OCI-LY1 (cell line): ENCODE data around the gene PARP15.
"Not testable (repeated sequence)": the region's sequence is repeated elsewhere in the genome, so short reads cannot be mapped to it uniquely, and the experiment has no call there.

Experiments used
- H2AFZ ChIP-seq: fragments of 200-600 bp; sonication (generic), shearing (Covaris generic); 2 replicates; pipeline ENCODE4 v1.6.0; 2014; ENCODE audit warnings: antibody characterized with exemption, mild to moderate bottlenecking, low read length
- H3F3A ChIP-seq: fragments of 200-600 bp; sonication (generic), shearing (Covaris generic); 2 replicates; pipeline ENCODE4 v1.6.0; 2014; ENCODE audit warnings: mild to moderate bottlenecking, antibody characterized with exemption, low read length, moderate library complexity; ENCODE audit not compliant: insufficient read depth
- H3K27ac ChIP-seq: fragments of 200-600 bp; sonication (generic); 2 replicates; pipeline ENCODE4 v1.5.1; 2014; ENCODE audit warnings: low read length, mixed run types, mild to moderate bottlenecking, low read depth; ENCODE audit not compliant: poor library complexity, severe bottlenecking
- H3K27me3 ChIP-seq: fragments of 200-600 bp; sonication (generic); 2 replicates; pipeline ENCODE4 v1.6.0; 2014; ENCODE audit warnings: antibody characterized with exemption, mild to moderate bottlenecking, low read length, moderate library complexity; ENCODE audit not compliant: insufficient read depth
- H3K36me3 ChIP-seq: fragments of 200-600 bp; sonication (generic); 2 replicates; pipeline ENCODE4 v1.6.1; 2014; ENCODE audit warnings: mild to moderate bottlenecking, antibody characterized with exemption, low read length, moderate library complexity, mixed read lengths; ENCODE audit not compliant: insufficient read depth
- H3K4me1 ChIP-seq: fragments of 200-600 bp; sonication (generic); 2 replicates; pipeline ENCODE4 v1.5.1; 2014; ENCODE audit warnings: mild to moderate bottlenecking, low read length, moderate library complexity; ENCODE audit not compliant: insufficient read depth, severe bottlenecking
- H3K4me2 ChIP-seq: fragments of 200-600 bp; sonication (generic), shearing (Covaris generic); 2 replicates; pipeline ENCODE4 v1.6.1; 2014; ENCODE audit warnings: low read length
- H3K4me3 ChIP-seq: fragments of 200-600 bp; sonication (generic); 2 replicates; pipeline ENCODE4 v1.5.1; 2014; ENCODE audit warnings: low read length, low read depth, mild to moderate bottlenecking, mixed read lengths; ENCODE audit not compliant: poor library complexity, severe bottlenecking
- H3K79me2 ChIP-seq: fragments of 200-600 bp; shearing (Covaris generic); 2 replicates; pipeline ENCODE4 v1.6.1; 2016; ENCODE audit warnings: mixed run types, low read length, mixed read lengths; ENCODE audit not compliant: insufficient read depth
- H3K9ac ChIP-seq: fragments of 200-600 bp; sonication (generic), shearing (Covaris generic); 2 replicates; pipeline ENCODE4 v1.6.1; 2014; ENCODE audit warnings: mild to moderate bottlenecking, low read length, mixed read lengths
- H3K9me2 ChIP-seq: fragments of 200-600 bp; sonication (generic), shearing (Covaris generic); 2 replicates; pipeline ENCODE4 v1.6.1; 2014; ENCODE audit warnings: low read depth, mild to moderate bottlenecking, low read length, mixed read lengths
- H3K9me3 ChIP-seq: fragments of 200-600 bp; shearing (Covaris generic); 2 replicates; pipeline ENCODE4 v1.6.1; 2014; ENCODE audit warnings: low read length, mixed read lengths
- H4K20me1 ChIP-seq: fragments of 200-600 bp; sonication (generic), shearing (Covaris generic); 2 replicates; pipeline ENCODE4 v1.6.0; 2016; ENCODE audit warnings: mild to moderate bottlenecking, low read length; ENCODE audit not compliant: insufficient read depth
- EZH2 ChIP-seq: fragments of 200-600 bp; sonication (generic), shearing (Covaris generic); IDR thresholded peaks from 2 replicates; pipeline ENCODE4 v1.8.0; 2017; ENCODE audit warnings: borderline replicate concordance, mixed run types, mild to moderate bottlenecking, antibody characterized with exemption, low read length, moderate library complexity, mixed read lengths
- TF ChIP-seq, protein P1 (sequence below): fragments of 200-600 bp; sonication (generic), shearing (Covaris generic); IDR thresholded peaks from 2 replicates; pipeline ENCODE4 v1.5.1; 2017; ENCODE audit warnings: mild to moderate bottlenecking, antibody characterized with exemption, low read length, moderate library complexity, mixed read lengths

The PARP15 gene

GRCh38 chr3:122642935-122643334 lies 65.5 kb downstream of the PARP15 start:
- H3K36me3 ChIP-seq, result no peaks in the 10 kb centered on the region
- H3K27ac ChIP-seq, result no peak overlapping the region
- no peak overlapping the region for H3K9ac ChIP-seq
- H4K20me1 ChIP-seq, result no peaks in the 10 kb centered on the region
- no peaks in the 10 kb centered on the region for H3K9me2 ChIP-seq
- no peaks in the 10 kb centered on the region for H3K9me3 ChIP-seq
- H3K4me2 ChIP-seq, result no peak overlapping the region
- no peaks in the 10 kb centered on the region for H3K79me2 ChIP-seq
- H3K4me3 ChIP-seq, result no peak overlapping the region
- H3F3A ChIP-seq, result no peaks in the 10 kb centered on the region
- no peaks in the 10 kb centered on the region for H3K27me3 ChIP-seq
- no peak overlapping the region for H2AFZ ChIP-seq
- peaks cover 13% of the 10 kb centered on the region for H3K4me1 ChIP-seq
- TF ChIP-seq, protein P1, sequence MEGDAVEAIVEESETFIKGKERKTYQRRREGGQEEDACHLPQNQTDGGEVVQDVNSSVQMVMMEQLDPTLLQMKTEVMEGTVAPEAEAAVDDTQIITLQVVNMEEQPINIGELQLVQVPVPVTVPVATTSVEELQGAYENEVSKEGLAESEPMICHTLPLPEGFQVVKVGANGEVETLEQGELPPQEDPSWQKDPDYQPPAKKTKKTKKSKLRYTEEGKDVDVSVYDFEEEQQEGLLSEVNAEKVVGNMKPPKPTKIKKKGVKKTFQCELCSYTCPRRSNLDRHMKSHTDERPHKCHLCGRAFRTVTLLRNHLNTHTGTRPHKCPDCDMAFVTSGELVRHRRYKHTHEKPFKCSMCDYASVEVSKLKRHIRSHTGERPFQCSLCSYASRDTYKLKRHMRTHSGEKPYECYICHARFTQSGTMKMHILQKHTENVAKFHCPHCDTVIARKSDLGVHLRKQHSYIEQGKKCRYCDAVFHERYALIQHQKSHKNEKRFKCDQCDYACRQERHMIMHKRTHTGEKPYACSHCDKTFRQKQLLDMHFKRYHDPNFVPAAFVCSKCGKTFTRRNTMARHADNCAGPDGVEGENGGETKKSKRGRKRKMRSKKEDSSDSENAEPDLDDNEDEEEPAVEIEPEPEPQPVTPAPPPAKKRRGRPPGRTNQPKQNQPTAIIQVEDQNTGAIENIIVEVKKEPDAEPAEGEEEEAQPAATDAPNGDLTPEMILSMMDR, result no peak
- TF ChIP-seq EZH2, result no peak

DNA sequence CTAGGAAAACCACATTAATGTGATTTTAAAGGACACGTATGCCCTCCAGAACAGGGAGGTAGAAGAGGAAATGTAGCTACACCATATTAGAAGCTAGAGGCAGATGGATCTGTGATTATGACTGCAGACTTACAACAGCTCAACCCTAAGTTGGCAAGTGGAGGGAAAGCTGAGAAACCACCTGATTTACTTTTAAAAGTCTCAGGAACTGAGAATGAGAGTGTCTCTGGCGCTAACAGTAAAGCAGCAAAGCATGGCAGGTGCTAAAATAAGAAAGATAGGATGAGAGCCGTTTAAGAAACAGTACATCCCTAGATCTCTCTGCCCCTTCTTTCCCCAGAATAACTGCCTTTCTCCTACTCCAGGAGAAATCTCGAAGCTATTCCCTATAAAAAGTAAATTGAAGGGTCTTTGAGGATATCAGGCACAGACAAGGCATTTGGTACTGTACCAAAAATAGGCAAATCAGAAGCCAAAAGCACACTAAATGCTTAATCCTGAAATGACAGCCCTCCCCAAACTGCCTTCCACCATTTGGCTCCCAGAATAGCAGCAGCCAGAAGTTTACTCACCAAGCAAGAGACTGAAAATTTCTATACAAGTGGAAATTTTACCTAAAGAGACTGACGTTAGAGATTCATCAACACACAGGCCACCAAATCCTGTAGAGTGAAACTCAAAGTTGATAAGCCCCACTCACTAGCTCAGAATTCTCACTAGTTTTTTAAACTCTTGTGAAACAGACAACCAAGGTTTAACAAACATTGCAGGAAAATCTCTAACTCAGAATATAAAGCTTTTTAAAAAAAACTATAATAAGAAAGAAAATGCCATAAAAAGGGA lies 68.9 kb downstream of the PARP15 start:
- no peak overlapping the region for H3K27ac ChIP-seq
- H2AFZ ChIP-seq, result no peak overlapping the region
- no peaks in the 10 kb centered on the region for H3K9me2 ChIP-seq
- H3K79me2 ChIP-seq, result no peaks in the 10 kb centered on the region
- H3K27me3 ChIP-seq, result no peaks in the 10 kb centered on the region
- peaks cover 13% of the 10 kb centered on the region for H3K4me1 ChIP-seq
- H3K9me3 ChIP-seq, result no peaks in the 10 kb centered on the region
- no peaks in the 10 kb centered on the region for H3F3A ChIP-seq
- no peak for TF ChIP-seq EZH2
- TF ChIP-seq, protein P1, result no peak
- H3K4me2 ChIP-seq, result peak overlapping the region; percentile 28; the same call in 1 of the 2 replicates
- H3K4me3 ChIP-seq, result peak overlapping the region; percentile 7
- no peak overlapping the region for H3K9ac ChIP-seq
- H4K20me1 ChIP-seq, result no peaks in the 10 kb centered on the region
- H3K36me3 ChIP-seq, result no peaks in the 10 kb centered on the region

DNA sequence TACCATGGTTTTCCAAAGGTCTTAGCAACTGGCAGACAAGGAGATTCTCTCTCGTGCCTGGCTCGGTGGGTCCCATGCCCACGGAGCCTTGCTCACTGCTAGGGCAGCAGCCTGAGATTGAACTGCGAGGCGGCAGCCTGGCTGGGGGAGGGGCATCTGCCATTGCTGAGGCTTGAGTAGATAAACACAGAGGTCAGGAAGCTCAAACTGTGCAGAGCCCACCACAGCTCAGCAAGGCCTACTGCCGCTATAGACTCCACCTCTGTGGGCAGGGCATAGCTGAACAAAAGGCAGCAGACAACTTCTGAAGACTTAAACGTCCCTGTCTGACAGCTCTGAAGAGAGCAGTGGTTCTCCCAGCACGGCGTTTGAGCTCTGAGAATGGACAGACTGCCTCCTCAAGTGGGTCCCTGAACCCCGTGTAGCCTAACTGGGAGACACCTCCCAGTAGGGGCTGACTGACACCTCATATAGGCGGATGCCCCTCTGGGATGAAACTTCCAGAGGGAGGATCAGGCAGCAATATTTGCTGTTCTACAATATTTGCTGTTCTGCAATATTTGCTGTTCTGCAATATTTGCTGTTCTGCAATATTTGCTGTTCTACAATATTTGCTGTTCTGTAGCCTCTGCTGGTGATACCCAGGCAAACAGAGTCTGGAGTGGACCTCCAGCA lies 73.9 kb downstream of the PARP15 start:
- not testable (repeated sequence) for H3K4me3 ChIP-seq, H3K9me2 ChIP-seq, H2AFZ ChIP-seq, H3F3A ChIP-seq, H3K27ac ChIP-seq, H3K27me3 ChIP-seq, H3K4me1 ChIP-seq, H3K79me2 ChIP-seq, H4K20me1 ChIP-seq, H3K4me2 ChIP-seq, H3K9me3 ChIP-seq, H3K9ac ChIP-seq, H3K36me3 ChIP-seq

DNA sequence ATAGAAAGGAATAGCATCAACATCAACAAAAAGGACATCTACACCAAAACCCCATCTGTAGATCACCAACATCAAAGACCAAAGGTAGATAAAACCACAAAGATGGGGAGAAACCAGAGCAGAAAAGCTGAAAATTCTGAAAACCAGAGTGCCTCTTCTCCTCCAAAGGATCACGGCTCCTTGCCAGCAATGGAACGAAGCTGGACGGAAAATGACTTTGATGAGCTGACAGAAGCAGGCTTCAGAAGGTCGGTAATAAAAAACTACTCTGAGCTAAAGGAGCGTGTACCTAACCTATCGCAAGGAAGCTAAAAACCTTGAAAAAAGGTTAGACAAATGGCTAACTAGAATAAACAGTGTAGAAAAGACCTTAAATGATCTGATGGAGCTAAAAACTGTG lies 74.5 kb downstream of the PARP15 start:
- H3K36me3 ChIP-seq, H3K9me3 ChIP-seq, H3K79me2 ChIP-seq, H4K20me1 ChIP-seq, H3K4me1 ChIP-seq, H3K9me2 ChIP-seq, H3K27ac ChIP-seq, H3F3A ChIP-seq, H3K4me2 ChIP-seq, H3K27me3 ChIP-seq, H3K9ac ChIP-seq, H2AFZ ChIP-seq, H3K4me3 ChIP-seq: not testable (repeated sequence)

GRCh38 chr3:122658336-122658735 lies 80.9 kb downstream of the PARP15 start:
- not testable (repeated sequence) for H2AFZ ChIP-seq, H3K79me2 ChIP-seq, H3F3A ChIP-seq, H3K9me3 ChIP-seq, H3K27ac ChIP-seq, H3K4me2 ChIP-seq, H3K9ac ChIP-seq, H3K4me1 ChIP-seq, H3K36me3 ChIP-seq, H4K20me1 ChIP-seq, H3K27me3 ChIP-seq, H3K9me2 ChIP-seq, H3K4me3 ChIP-seq
